Measurements from ENCODE around the gene PLA2G6. TPM values are rescaled to one million over a fixed set of nuclear protein-coding genes. Genes with fewer than 3 reads are reported as not detected.

PLA2G6 gene
- total and polyA plus RNA-seq, 2 experiments from 2014 or later = 5.5 to 6.5 TPM

- Histone ChIP-seq H3K9ac (no peak overlapping the region), H3K4me1 (ENCODE audit: insufficient read depth) (peaks cover 4% of the 10 kb centered on the region; the same call in 1 of the 2 replicates), H3F3A (ENCODE audit: insufficient read depth) (no peaks in the 10 kb centered on the region; the same call in 1 of the 2 replicates), H3K36me3 (ENCODE audit: low read depth) (no peaks in the 10 kb centered on the region), H3K9me3 (ENCODE audit: low read depth) (no peaks in the 10 kb centered on the region), H2AFZ (no peak overlapping the region), H3K27ac (no peak overlapping the region), H4K20me1 (ENCODE audit: insufficient read depth) (no peaks in the 10 kb centered on the region), H3K4me3 (no peak overlapping the region), H3K4me2 (ENCODE audit: unreplicated experiment) (no peak overlapping the region), H3K79me2 (ENCODE audit: insufficient read depth) (no peaks in the 10 kb centered on the region), H3K27me3 (replicated peaks; ENCODE audit: insufficient read depth) (no peaks in the 10 kb centered on the region), H3K9me2 (ENCODE audit: insufficient read depth) (no peaks in the 10 kb centered on the region)
- 95 to 97% methylated on average over 5 of the region's 5 CpGs for WGBS, 2 experiments (ENCODE audit: low coverage in 1 of 2, low lambda C conversion rate in 2 of 2, missing lambda C conversion rate in 2 of 2)
- TF ChIP-seq EZH2 (IDR thresholded peaks at IDR 0.05; ENCODE audit: insufficient read depth, poor library complexity, severe bottlenecking) (no peak), EZH2phosphoT487 (IDR thresholded peaks at IDR 0.05; ENCODE audit: insufficient read depth, low read depth) (no peak)
- in situ Hi-C loops (cut with MboI) = no loop called here
- DNase-seq = no peak
Measured at GRCh38 chr22:38144025-38144405, 37.6 kb downstream of the PLA2G6 start.

DNA sequence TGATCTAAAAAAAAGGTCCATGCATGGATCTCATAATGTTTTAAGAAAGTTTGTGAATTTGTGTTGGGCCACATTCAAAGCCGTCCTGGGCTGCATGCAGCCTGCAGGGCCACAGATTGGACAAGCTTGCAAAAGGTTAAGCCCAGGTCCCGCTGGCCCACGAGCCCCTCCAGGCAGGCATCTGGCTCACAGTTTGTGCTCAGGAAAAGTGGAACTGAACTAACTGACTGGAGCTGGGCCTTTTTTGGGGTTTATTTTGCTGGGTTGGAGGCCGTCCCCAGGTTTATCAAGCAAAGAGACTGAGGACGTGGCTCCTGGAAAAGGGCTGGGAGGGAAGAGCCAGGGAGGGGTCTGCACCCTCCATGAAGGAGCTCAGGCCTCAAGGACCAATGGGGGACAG is 39.0 kb downstream of the PLA2G6 start:
- WGBS, 2 experiments (ENCODE audit: low coverage in 1 of 2, low lambda C conversion rate in 2 of 2, missing lambda C conversion rate in 2 of 2) = 90 to 94% methylated on average over 5 of the region's 5 CpGs

GRCh38 chr22:38141217-38141973 is 40.2 kb downstream of the PLA2G6 start:
- no peaks in the 10 kb centered on the region for H3K9me2 ChIP-seq (ENCODE audit: insufficient read depth)
- no peaks in the 10 kb centered on the region for H3K79me2 ChIP-seq (ENCODE audit: insufficient read depth)
- H4K20me1 ChIP-seq (ENCODE audit: insufficient read depth) = no peaks in the 10 kb centered on the region
- no peak overlapping the region for H3K4me3 ChIP-seq
- H3K27ac ChIP-seq = no peak overlapping the region
- 90 to 91% methylated on average over 16 of the region's 16 CpGs for whole genome bisulfite sequencing, 2 experiments (ENCODE audit: low coverage in 1 of 2, low lambda C conversion rate in 2 of 2, missing lambda C conversion rate in 2 of 2)
- no peak overlapping the region for H3K9ac ChIP-seq
- no peak overlapping the region for H3K4me2 ChIP-seq (ENCODE audit: unreplicated experiment)
- no peak for DNase-seq
- H3K36me3 ChIP-seq (ENCODE audit: low read depth) = no peaks in the 10 kb centered on the region
- no peaks in the 10 kb centered on the region for H3K27me3 ChIP-seq (replicated peaks; ENCODE audit: insufficient read depth)
- in situ Hi-C loops (cut with MboI) = no loop called here
- no peaks in the 10 kb centered on the region for H3K9me3 ChIP-seq (ENCODE audit: low read depth)
- no peak for TF ChIP-seq EZH2phosphoT487 (IDR thresholded peaks at IDR 0.05; ENCODE audit: insufficient read depth, low read depth)
- TF ChIP-seq EZH2 (IDR thresholded peaks at IDR 0.05; ENCODE audit: insufficient read depth, poor library complexity, severe bottlenecking) = no peak
- H3F3A ChIP-seq (ENCODE audit: insufficient read depth) = no peaks in the 10 kb centered on the region; the same call in 1 of the 2 replicates
- H2AFZ ChIP-seq = no peak overlapping the region
- H3K4me1 ChIP-seq (ENCODE audit: insufficient read depth) = peaks cover 4% of the 10 kb centered on the region; the same call in 1 of the 2 replicates

More for the DNA sequence above, 39.0 kb downstream of the PLA2G6 start:
- no peak overlapping the region for H3K4me3 ChIP-seq
- TF ChIP-seq EZH2phosphoT487 (IDR thresholded peaks at IDR 0.05; ENCODE audit: insufficient read depth, low read depth) (no peak), EZH2 (IDR thresholded peaks at IDR 0.05; ENCODE audit: insufficient read depth, poor library complexity, severe bottlenecking) (no peak)
- H4K20me1 ChIP-seq (ENCODE audit: insufficient read depth) = no peaks in the 10 kb centered on the region
- H3K9me2 ChIP-seq (ENCODE audit: insufficient read depth) = no peaks in the 10 kb centered on the region
- in situ Hi-C loops (cut with MboI) = no loop called here
- H3F3A ChIP-seq (ENCODE audit: insufficient read depth) = no peaks in the 10 kb centered on the region; the same call in 1 of the 2 replicates
- no peaks in the 10 kb centered on the region for H3K9me3 ChIP-seq (ENCODE audit: low read depth)
- no peak for DNase-seq
- no peak overlapping the region for H3K27ac ChIP-seq
- H3K4me2 ChIP-seq (ENCODE audit: unreplicated experiment) = no peak overlapping the region
- no peak overlapping the region for H2AFZ ChIP-seq
- no peaks in the 10 kb centered on the region for H3K27me3 ChIP-seq (replicated peaks; ENCODE audit: insufficient read depth)
- H3K36me3 ChIP-seq (ENCODE audit: low read depth) = no peaks in the 10 kb centered on the region
- peaks cover 4% of the 10 kb centered on the region; the same call in 1 of the 2 replicates for H3K4me1 ChIP-seq (ENCODE audit: insufficient read depth)
- no peaks in the 10 kb centered on the region for H3K79me2 ChIP-seq (ENCODE audit: insufficient read depth)
- H3K9ac ChIP-seq = no peak overlapping the region

GRCh38 chr22:38139901-38140300 is 41.7 kb downstream of the PLA2G6 start:
- Histone ChIP-seq H3K79me2 (ENCODE audit: insufficient read depth) (no peaks in the 10 kb centered on the region), H3K27ac (no peak overlapping the region), H3K9ac (no peak overlapping the region), H4K20me1 (ENCODE audit: insufficient read depth) (no peaks in the 10 kb centered on the region), H3F3A (ENCODE audit: insufficient read depth) (peaks cover 4% of the 10 kb centered on the region), H3K4me3 (no peak overlapping the region), H2AFZ (no peak overlapping the region), H3K4me1 (ENCODE audit: insufficient read depth) (peaks cover 10% of the 10 kb centered on the region), H3K4me2 (ENCODE audit: unreplicated experiment) (no peak overlapping the region), H3K9me2 (ENCODE audit: insufficient read depth) (no peaks in the 10 kb centered on the region), H3K27me3 (replicated peaks; ENCODE audit: insufficient read depth) (no peaks in the 10 kb centered on the region), H3K36me3 (ENCODE audit: low read depth) (no peaks in the 10 kb centered on the region), H3K9me3 (ENCODE audit: low read depth) (no peaks in the 10 kb centered on the region)
- TF ChIP-seq EZH2phosphoT487 (IDR thresholded peaks at IDR 0.05; ENCODE audit: insufficient read depth, low read depth) (no peak), EZH2 (IDR thresholded peaks at IDR 0.05; ENCODE audit: insufficient read depth, poor library complexity, severe bottlenecking) (no peak)
- 95% methylated on average over 11 of the region's 11 CpGs for WGBS, 2 experiments (ENCODE audit: low coverage in 1 of 2, low lambda C conversion rate in 2 of 2, missing lambda C conversion rate in 2 of 2)
- in situ Hi-C loops (cut with MboI) = no loop called here
- DNase-seq = no peak

Measured in GM23248 (cell line).